Measurements from ENCODE around the gene NPTX1. TPM values are rescaled to one million over a fixed set of nuclear protein-coding genes. Genes with fewer than 3 reads are reported as not detected.

NPTX1 gene
- total and polyA plus RNA-seq, 2 of the 13 experiments (the other 11 are each of a cell fraction or from before 2014, with no cell fraction given) = 0.01 TPM; not detected in 1

DNA sequence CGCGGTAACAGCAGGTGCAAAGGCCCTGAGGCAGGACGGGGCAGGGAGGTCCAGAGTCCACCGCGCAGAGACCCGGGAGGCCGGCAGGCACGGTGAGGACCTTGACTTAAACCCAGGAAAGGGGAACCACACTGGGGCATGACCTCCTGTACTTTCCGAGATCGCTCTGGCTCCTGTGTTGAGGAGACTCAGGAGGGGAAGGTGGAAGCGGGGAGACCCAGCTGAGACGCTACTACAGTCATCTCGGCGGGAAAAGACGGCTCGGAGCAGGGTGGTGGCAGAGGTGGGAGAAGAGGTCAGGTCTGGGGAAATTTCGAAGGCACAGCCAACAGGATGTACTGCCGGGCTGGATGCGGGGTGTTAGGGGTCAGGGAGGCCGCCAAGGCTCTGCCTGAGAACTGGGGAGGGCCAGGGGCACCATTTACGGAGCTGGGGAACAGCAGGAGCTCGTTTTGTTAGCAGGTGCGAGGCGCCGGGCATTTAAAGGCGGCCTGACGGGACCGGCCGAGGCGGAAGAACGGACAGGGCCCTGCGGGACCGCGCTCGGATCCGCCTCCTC is 22.3 kb downstream of the NPTX1 start (continued):
- peak; percentile 96 for TF ChIP-seq ZMYM2 (CRISPR knock-in tag; IDR thresholded peaks at IDR 0.05)
- TF ChIP-seq ZNF7 (CRISPR knock-in tag; IDR thresholded peaks at IDR 0.05) = no peak
- 0 out of 2 replicates have a peak, but pooled peaks have one; percentile 11 for TF ChIP-seq RFX3 (CRISPR knock-in tag; IDR thresholded peaks at IDR 0.05)
- TF ChIP-seq, protein P1, sequence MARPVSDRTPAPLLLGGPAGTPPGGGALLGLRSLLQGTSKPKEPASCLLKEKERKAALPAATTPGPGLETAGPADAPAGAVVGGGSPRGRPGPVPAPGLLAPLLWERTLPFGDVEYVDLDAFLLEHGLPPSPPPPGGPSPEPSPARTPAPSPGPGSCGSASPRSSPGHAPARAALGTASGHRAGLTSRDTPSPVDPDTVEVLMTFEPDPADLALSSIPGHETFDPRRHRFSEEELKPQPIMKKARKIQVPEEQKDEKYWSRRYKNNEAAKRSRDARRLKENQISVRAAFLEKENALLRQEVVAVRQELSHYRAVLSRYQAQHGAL (CRISPR knock-in tag; IDR thresholded peaks at IDR 0.05; ENCODE audit: not compliant biosample characterization) = no peak
- TF ChIP-seq SRF (IDR thresholded peaks at IDR 0.05; ENCODE audit: low read depth, low read length) = no peak
- TF ChIP-seq ZNF329 (CRISPR knock-in tag; IDR thresholded peaks at IDR 0.05; ENCODE audit: low read depth) = 0 out of 2 replicates have a peak, but pooled peaks have one; percentile 19
- TF ChIP-seq ZBTB1 (CRISPR knock-in tag; IDR thresholded peaks at IDR 0.05; ENCODE audit: borderline replicate concordance) = no peak
- no peak for TF ChIP-seq NR2F2 (IDR thresholded peaks at IDR 0.05; ENCODE audit: borderline replicate concordance, low read depth)
- no peak for TF ChIP-seq NFKB2 (CRISPR knock-in tag; IDR thresholded peaks at IDR 0.05; ENCODE audit: borderline replicate concordance)
- peak; percentile 86 for TF ChIP-seq HNF4A (CRISPR knock-in tag; IDR thresholded peaks at IDR 0.05)
- TF ChIP-seq ZNF772 (CRISPR knock-in tag; IDR thresholded peaks at IDR 0.05) = peak; percentile 65; the same call in 1 of the 2 replicates
- TF ChIP-seq FOXA1 (IDR thresholded peaks at IDR 0.05) = no peak
- TF ChIP-seq FOXA1 (CRISPR knock-in tag; IDR thresholded peaks at IDR 0.05) = no peak
- TF ChIP-seq ZNF776 (CRISPR knock-in tag; IDR thresholded peaks at IDR 0.05) = no peak
- no peak for TF ChIP-seq ISX (CRISPR knock-in tag; conservative IDR thresholded peaks at IDR 0.05)
- TF ChIP-seq ZNF83 (CRISPR knock-in tag; IDR thresholded peaks at IDR 0.05; ENCODE audit: borderline replicate concordance) = no peak
- no peak for TF ChIP-seq ATAD3A (CRISPR knock-in tag; IDR thresholded peaks at IDR 0.05)
- TF ChIP-seq, protein P2, sequence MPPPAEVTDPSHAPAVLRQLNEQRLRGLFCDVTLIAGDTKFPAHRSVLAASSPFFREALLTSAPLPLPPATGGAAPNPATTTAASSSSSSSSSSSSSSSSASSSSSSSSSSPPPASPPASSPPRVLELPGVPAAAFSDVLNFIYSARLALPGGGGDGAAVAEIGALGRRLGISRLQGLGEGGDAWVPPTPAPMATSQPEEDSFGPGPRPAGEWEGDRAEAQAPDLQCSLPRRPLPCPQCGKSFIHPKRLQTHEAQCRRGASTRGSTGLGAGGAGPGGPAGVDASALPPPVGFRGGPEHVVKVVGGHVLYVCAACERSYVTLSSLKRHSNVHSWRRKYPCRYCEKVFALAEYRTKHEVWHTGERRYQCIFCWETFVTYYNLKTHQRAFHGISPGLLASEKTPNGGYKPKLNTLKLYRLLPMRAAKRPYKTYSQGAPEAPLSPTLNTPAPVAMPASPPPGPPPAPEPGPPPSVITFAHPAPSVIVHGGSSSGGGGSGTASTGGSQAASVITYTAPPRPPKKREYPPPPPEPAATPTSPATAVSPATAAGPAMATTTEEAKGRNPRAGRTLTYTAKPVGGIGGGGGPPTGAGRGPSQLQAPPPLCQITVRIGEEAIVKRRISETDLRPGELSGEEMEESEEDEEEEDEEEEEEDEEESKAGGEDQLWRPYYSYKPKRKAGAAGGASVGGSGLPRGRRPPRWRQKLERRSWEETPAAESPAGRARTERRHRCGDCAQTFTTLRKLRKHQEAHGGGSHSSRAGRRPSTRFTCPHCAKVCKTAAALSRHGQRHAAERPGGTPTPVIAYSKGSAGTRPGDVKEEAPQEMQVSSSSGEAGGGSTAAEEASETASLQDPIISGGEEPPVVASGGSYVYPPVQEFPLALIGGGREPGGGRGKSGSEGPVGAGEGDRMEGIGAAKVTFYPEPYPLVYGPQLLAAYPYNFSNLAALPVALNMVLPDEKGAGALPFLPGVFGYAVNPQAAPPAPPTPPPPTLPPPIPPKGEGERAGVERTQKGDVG (CRISPR knock-in tag; IDR thresholded peaks at IDR 0.05; ENCODE audit: borderline replicate concordance) = peak; percentile 19; the same call in 1 of the 2 replicates
- no peak for TF ChIP-seq REXO4 (CRISPR knock-in tag; IDR thresholded peaks at IDR 0.05; ENCODE audit: borderline replicate concordance)
- TF ChIP-seq KDM6A (CRISPR knock-in tag; IDR thresholded peaks at IDR 0.05; ENCODE audit: low read depth) = 0 out of 2 replicates have a peak, but pooled peaks have one; percentile 10
- no peak for TF ChIP-seq HNRNPUL1 (IDR thresholded peaks at IDR 0.05; ENCODE audit: low read depth, low read length)
- TF ChIP-seq, protein P3, sequence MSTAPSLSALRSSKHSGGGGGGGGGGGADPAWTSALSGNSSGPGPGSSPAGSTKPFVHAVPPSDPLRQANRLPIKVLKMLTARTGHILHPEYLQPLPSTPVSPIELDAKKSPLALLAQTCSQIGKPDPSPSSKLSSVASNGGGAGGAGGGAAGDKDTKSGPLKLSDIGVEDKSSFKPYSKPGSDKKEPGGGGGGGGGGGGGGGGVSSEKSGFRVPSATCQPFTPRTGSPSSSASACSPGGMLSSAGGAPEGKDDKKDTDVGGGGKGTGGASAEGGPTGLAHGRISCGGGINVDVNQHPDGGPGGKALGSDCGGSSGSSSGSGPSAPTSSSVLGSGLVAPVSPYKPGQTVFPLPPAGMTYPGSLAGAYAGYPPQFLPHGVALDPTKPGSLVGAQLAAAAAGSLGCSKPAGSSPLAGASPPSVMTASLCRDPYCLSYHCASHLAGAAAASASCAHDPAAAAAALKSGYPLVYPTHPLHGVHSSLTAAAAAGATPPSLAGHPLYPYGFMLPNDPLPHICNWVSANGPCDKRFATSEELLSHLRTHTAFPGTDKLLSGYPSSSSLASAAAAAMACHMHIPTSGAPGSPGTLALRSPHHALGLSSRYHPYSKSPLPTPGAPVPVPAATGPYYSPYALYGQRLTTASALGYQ (CRISPR knock-in tag; IDR thresholded peaks at IDR 0.05) = no peak
- no peak for TF ChIP-seq ZNF678 (CRISPR knock-in tag; IDR thresholded peaks at IDR 0.05)
- peak; percentile 70; the same call in 1 of the 2 replicates for TF ChIP-seq ZNF746 (CRISPR knock-in tag; IDR thresholded peaks at IDR 0.05)
- TF ChIP-seq ZNF256 (CRISPR knock-in tag; conservative IDR thresholded peaks at IDR 0.05) = no peak; the same call in 1 of the 2 replicates
- TF ChIP-seq TAF15 (IDR thresholded peaks at IDR 0.05; ENCODE audit: low read depth, low read length, poor library complexity, severe bottlenecking) = no peak
- no peak for TF ChIP-seq FOSL1 (CRISPR knock-in tag; IDR thresholded peaks at IDR 0.05; ENCODE audit: borderline replicate concordance)
- TF ChIP-seq DNMT3B (CRISPR knock-in tag; conservative IDR thresholded peaks at IDR 0.05) = no peak
